Stomach (tissue), 9 donors: ENCODE measurements around the gene DOCK1. TPM values are rescaled to one million over a fixed set of nuclear protein-coding genes. Genes with fewer than 3 reads are reported as not detected.

Experiments used
- DNase-seq, 2 donors: peaks; one replicate each; pipeline versions ENCODE4 v3.0.0 to v3.0.0-alpha.2; 2013 to 2019
- H3K27ac ChIP-seq, 5 donors: fragments of 200-600 bp in 4 of 5; sonication (generic) in 4 of 5; one replicate each; pipeline ENCODE4 v1.5.1; 2013 to 2019; ENCODE audit warnings: mild to moderate bottlenecking in 1 of 5, moderate library complexity in 1 of 5
- H3K27me3 ChIP-seq, 3 donors: fragments of 200-600 bp; sonication (generic); one replicate each; pipeline ENCODE4 v1.5.1; 2017 to 2019; ENCODE audit warnings: mixed run types in 1 of 3
- H3K36me3 ChIP-seq, 4 donors: fragments of 200-600 bp; sonication (generic); 1 replicate in 3 of 4; 2 replicates in 1 of 4; pipeline ENCODE4 v1.5.1; 2016 to 2019
- H3K4me1 ChIP-seq, 4 donors: fragments of 200-600 bp; sonication (generic); one replicate each; pipeline ENCODE4 v1.5.1; 2016 to 2019
- H3K4me3 ChIP-seq, 4 donors: fragments of 200-600 bp; sonication (generic) in 3 of 4; one replicate each; pipeline ENCODE4 v1.5.1; 2016 to 2019; ENCODE audit warnings: mild to moderate bottlenecking in 1 of 4
- H3K9me3 ChIP-seq, 4 donors: fragments of 200-600 bp; sonication (generic); one replicate each; pipeline ENCODE4 v1.5.1; 2016 to 2019
- CTCF ChIP-seq, 7 experiments: fragments of 450-650 bp in 4 of 7; fragments of 200-600 bp in 3 of 7; sonication (generic) in 3 of 7; IDR thresholded peaks; one replicate each; pipeline ENCODE4 v1.5.1; 2016 to 2019; ENCODE audit warnings: antibody characterized with exemption in 7 of 7, control low read depth in 2 of 7, mild to moderate bottlenecking in 1 of 7
- EP300 ChIP-seq: sonication (generic); formaldehyde crosslinking; IDR thresholded peaks from one replicate; pipeline ENCODE4 v1.6.1; 2017; ENCODE audit warnings: antibody characterized with exemption
- POLR2A ChIP-seq, 4 donors: fragments of 450-650 bp; IDR thresholded peaks; one replicate each; pipeline ENCODE4 v1.6.1; 2016; ENCODE audit warnings: antibody characterized with exemption in 4 of 4, control low read depth in 2 of 4, mild to moderate bottlenecking in 1 of 4, moderate library complexity in 1 of 4
- POLR2AphosphoS5 ChIP-seq, 3 donors: sonication (generic); formaldehyde crosslinking; IDR thresholded peaks; one replicate each; pipeline ENCODE4 v1.6.1; 2016; ENCODE audit warnings: antibody characterized with exemption in 3 of 3
- WGBS, 5 donors: extraction: QIAGEN DNeasy Blood & Tissue Kit in 3 of 5; methylation state at CpG; one replicate each; pipeline versions ENCODE4 v1.1.5 to v1.1.7; 2013 to 2018; 5-methylcytosine and 5-hydroxymethylcytosine counted together
- intact Hi-C: fragments of 100-400 bp; cut with DNase I; formaldehyde crosslinking; loops from one replicate; pipeline ENCODE4 v1.15.1; 2023; ENCODE audit warnings: low total_unique reads
- polyA plus RNA-seq, 3 donors: library from polyadenylated mRNA; stranded (reverse); fragments of 200-250 nt; gene quantifications; one replicate each; pipeline ENCODE4 v1.2.3, GENCODE V29; 2013
- total RNA-seq, 5 donors: library from RNA; depleted of rRNA; stranded (reverse); fragments of >200 nt; gene quantifications; one replicate each; pipeline versions ENCODE4 v1.1.0 to v1.2.3, GENCODE V29; 2014 to 2016
- donor health status: healthy with polysubstance abuse.
- donor health status: Bipolar disorder and iron deficiency.
- donor health status: healthy.

Gene DOCK1
- total and polyA plus RNA-seq, 8 donors, result 8.4 to 114 (median 35.0) TPM

GRCh38 chr10:127040756-127041155 is 135.5 kb downstream of the DOCK1 start:
- WGBS, 5 donors, result 78 to 93% (median 82%) methylated on average over 4 of the region's 4 CpGs
- H3K9me3 ChIP-seq, result no peaks in the 10 kb centered on the region
- no peak overlapping the region for H3K4me3 ChIP-seq
- intact Hi-C loops, result no loop called here
- TF ChIP-seq EP300 (no peak), POLR2AphosphoS5 (IDR thresholded peaks at IDR 0.05) (no peak), POLR2A (IDR thresholded peaks at IDR 0.05) (no peak), CTCF (IDR thresholded peaks at IDR 0.05) (no peak)
- DNase-seq, result no peak
- H3K27ac ChIP-seq, result no peak overlapping the region
- peaks cover 10 to 94% (median 86%) of the 10 kb centered on the region in 4 donors for H3K36me3 ChIP-seq
- peaks cover 3 to 10% (median 6%) of the 10 kb centered on the region in 4 donors for H3K4me1 ChIP-seq
- no peaks in the 10 kb centered on the region for H3K27me3 ChIP-seq

GRCh38 chr10:127041552-127041951 is 136.3 kb downstream of the DOCK1 start:
- no peak overlapping the region for H3K4me3 ChIP-seq
- WGBS, 5 donors, result 70 to 83% (median 78%) methylated on average over 6 of the region's 6 CpGs
- DNase-seq, result no peak
- no peaks in the 10 kb centered on the region for H3K9me3 ChIP-seq
- H3K27ac ChIP-seq, result no peak overlapping the region
- H3K4me1 ChIP-seq, result peaks cover 3 to 10% (median 6%) of the 10 kb centered on the region in 4 donors
- intact Hi-C loops, result no loop called here
- no peaks in the 10 kb centered on the region for H3K27me3 ChIP-seq
- peaks cover 10 to 92% (median 89%) of the 10 kb centered on the region in 4 donors for H3K36me3 ChIP-seq
- no peak for TF ChIP-seq POLR2A (IDR thresholded peaks at IDR 0.05)
- TF ChIP-seq EP300, result no peak
- TF ChIP-seq CTCF (IDR thresholded peaks at IDR 0.05), result no peak
- no peak for TF ChIP-seq POLR2AphosphoS5 (IDR thresholded peaks at IDR 0.05)

- 90 to 93% (median 91%) methylated on average over 9 of the region's 9 CpGs for WGBS, 5 donors
- DNase-seq, result no peak
- intact Hi-C loops, result no loop called here
- no peaks in the 10 kb centered on the region for H3K27me3 ChIP-seq
- H3K4me3 ChIP-seq, result no peak overlapping the region
- H3K4me1 ChIP-seq, result peaks cover 3 to 10% (median 6%) of the 10 kb centered on the region in 4 donors
- peak overlapping the region in 1 of 5 donors; percentile 21 for H3K27ac ChIP-seq
- TF ChIP-seq POLR2AphosphoS5 (IDR thresholded peaks at IDR 0.05) (no peak), CTCF (IDR thresholded peaks at IDR 0.05) (no peak), POLR2A (IDR thresholded peaks at IDR 0.05) (no peak), EP300 (no peak)
- H3K36me3 ChIP-seq, result peaks cover 7 to 77% (median 74%) of the 10 kb centered on the region in 4 donors
- H3K9me3 ChIP-seq, result no peaks in the 10 kb centered on the region
Measured at GRCh38 chr10:127043301-127043700, 138.1 kb downstream of the DOCK1 start.

- Histone ChIP-seq H3K9me3 (no peaks in the 10 kb centered on the region), H3K4me1 (peaks cover 3 to 10% (median 6%) of the 10 kb centered on the region in 4 donors), H3K27ac (peak overlapping the region in 2 of 5 donors; percentile 15 to 48), H3K4me3 (no peak overlapping the region), H3K27me3 (no peaks in the 10 kb centered on the region), H3K36me3 (peaks cover 4 to 68% (median 65%) of the 10 kb centered on the region in 4 donors)
- TF ChIP-seq EP300 (no peak), CTCF (IDR thresholded peaks at IDR 0.05) (no peak), POLR2AphosphoS5 (IDR thresholded peaks at IDR 0.05) (no peak), POLR2A (IDR thresholded peaks at IDR 0.05) (no peak)
- peak; percentile 59 to 84 for DNase-seq
- 34 to 49% (median 40%) methylated on average over 8 of the region's 8 CpGs for WGBS, 5 donors
- intact Hi-C loops, result no loop called here
Measured at GRCh38 chr10:127044186-127044585, 139.0 kb downstream of the DOCK1 start.
